ENCODE measurements around the gene DNLZ.

- TF ChIP-seq CTCF (IDR thresholded peaks at IDR 0.05) (peak; percentile 97), EZH2 (IDR thresholded peaks at IDR 0.05; ENCODE audit: borderline replicate concordance, insufficient read depth, low read depth, low read length, poor library complexity, severe bottlenecking) (no peak)
These were observed at the start of gene DNLZ for GRCh38 chr9:136363106-136363948.
